ENCODE data around the gene ZSCAN22.
"Not testable (repeated sequence)": the region's sequence is repeated elsewhere in the genome, so short reads cannot be mapped to it uniquely, and the experiment has no call there.

Gene ZSCAN22

DNA sequence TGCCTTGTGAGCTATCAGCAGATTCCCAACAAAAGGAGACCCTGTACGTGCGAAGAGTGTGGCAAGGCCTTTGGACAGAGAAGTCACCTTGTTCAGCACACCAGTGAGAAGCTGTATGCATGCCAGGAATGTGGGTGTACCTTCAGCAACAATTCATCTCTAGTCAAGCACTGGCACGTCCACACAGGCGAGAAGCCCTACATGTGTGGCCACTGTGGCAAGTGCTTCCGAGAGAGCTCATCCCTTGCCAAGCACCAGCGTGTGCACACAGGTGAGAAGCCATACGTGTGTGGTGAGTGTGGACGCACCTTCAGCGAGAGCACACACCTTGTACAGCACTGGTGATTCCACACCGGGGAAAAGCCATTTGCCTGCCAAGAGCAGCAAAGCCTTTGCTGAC is 7.6 kb upstream of the ZSCAN22 start:
- DNase-seq: no peak

DNA sequence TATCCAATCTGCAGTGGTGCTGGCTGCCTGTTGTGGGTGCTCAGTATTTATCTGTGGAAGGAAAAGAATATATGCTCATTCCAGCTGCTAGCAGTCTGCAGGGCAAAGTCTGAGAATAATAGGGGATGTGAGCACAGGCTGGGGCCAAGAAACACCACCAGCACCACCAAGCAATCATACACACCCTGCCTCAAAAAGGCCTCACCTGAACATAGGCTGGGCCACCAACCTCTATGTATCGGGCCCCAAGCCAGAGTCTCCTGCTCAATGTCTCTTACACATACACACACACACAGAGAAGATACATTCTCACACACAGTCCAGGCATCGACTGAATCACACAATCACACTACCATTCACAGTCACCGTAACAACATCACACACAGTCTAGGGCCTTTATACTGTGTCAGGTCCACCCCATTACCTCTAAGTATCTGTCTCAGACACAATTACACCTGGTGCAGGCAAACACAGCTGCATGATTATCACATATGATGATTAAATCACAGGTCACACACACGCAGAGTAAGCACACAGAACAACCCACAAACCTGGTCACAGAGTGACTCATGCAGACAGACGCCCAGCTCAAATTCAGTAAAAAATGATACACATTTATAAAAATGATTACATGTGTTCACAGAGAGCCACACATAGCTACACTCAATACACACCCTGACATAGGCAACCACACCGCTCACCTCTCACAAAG is 1.3 kb upstream of the ZSCAN22 start:
- DNase-seq: no peak

GRCh38 chr19:58326501-58326913 is 287 bp upstream of the ZSCAN22 start:
- no peak for DNase-seq

DNA sequence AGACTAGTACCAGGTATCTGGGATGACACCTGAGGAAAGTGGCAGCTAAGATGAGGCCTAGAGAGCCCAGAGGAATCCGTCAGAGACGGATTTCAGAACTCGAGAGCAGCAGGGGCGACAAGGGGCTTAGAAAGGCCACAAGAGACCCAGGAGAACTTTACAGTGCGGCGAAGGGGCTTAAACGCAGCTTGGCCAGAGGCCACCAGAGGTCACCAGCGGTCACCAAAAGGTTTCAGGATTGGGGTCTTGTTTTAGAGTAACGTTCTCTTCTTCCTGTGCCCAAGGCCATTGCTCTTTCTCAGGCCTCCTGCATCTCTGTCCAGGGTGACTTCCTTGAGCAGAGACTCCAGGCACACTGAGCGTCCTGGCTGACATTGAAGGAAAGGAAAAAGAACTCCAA is 2.2 kb downstream of the ZSCAN22 start:
- no peak for DNase-seq

GRCh38 chr19:58330458-58330857 is 3.7 kb downstream of the ZSCAN22 start:
- DNase-seq: no peak

DNA sequence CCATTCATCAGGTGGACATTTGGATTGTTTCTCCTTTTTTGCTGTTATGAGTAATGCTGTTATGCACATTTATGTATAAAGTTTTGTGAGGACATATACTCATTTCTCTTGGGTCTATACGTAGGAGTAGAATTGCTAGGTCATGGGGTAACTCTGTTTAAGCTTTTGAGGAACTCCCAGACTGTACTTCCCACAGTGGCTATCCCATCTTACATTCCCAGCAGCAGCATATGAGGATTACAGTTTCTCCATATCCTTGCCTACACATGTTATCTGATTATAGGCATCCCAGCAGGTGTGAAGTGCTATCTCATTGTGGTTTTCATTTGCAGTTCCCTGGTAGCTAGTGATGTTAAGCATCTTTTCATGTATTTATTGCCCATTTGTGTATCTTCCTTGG is 5.9 kb downstream of the ZSCAN22 start:
- no peak for DNase-seq

GRCh38 chr19:58334691-58335249 is 8.0 kb downstream of the ZSCAN22 start:
- DNase-seq: no peak

DNA sequence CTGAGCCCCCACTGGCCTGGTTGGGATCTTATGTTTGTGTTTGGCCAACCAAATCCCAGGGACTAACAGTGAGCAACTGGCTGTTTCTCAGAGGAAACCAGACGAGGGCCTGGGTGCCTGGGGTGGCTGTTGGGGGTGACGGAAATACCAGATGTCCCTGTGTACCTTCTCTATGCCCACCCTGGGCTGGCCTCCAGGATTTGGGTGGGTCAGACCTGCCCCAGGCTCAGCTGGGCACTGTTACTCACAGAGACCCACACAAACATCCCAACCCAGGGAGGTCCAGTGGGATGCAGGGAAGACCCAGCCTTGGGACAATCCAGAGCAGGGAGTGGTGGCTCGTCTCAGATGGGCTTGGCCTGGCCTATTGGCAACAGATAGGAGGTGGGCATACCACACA is 8.8 kb downstream of the ZSCAN22 start:
- no peak for DNase-seq

DNA sequence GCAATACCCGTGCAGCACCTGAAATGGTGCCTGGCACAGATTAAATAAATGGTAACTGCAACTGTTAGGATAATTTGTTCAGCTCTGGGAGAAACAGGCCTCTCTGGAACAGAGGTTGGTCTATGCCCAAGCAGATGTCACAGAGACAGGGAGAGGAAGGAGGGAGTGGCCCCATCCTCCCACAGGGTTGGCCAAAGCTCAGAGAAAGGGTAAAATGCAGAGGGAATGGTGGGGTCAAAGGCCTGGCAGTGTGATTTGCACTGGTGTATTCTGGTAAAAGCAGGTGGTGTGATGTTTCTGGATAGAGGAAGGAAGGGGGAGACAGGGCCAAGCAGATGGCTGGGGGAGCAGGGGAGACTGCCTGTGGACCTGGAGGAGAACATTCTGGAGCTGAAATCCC is 9.4 kb downstream of the ZSCAN22 start:
- no peak for DNase-seq

GRCh38 chr19:58336820-58337219 is 10.0 kb downstream of the ZSCAN22 start:
- DNase-seq: no peak

GRCh38 chr19:58338336-58338735 is 11.5 kb downstream of the ZSCAN22 start:
- DNase-seq: no peak

GRCh38 chr19:58338825-58339558 is 12.2 kb downstream of the ZSCAN22 start:
- DNase-seq: peak in 1 of 2 experiments; percentile 22

DNA sequence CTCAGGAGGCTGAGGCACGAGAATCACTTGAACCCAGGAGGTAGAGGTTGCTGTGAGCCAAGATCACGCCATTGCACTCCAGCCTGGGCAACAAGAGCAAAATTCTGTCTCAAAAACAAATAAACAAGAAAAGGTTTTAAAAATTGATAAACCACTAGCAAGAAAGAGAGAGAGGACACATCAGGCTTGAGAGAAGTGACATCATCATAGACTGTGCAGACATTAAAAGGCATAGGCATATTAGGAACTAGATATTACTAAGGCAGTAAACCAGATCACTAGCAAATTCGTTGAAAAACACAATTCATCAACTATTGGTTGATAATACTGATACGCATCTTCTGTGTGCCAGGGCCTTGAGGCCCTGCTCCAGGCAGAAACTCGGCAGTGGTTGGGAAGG is 18.8 kb downstream of the ZSCAN22 start:
- no peak for DNase-seq

DNA sequence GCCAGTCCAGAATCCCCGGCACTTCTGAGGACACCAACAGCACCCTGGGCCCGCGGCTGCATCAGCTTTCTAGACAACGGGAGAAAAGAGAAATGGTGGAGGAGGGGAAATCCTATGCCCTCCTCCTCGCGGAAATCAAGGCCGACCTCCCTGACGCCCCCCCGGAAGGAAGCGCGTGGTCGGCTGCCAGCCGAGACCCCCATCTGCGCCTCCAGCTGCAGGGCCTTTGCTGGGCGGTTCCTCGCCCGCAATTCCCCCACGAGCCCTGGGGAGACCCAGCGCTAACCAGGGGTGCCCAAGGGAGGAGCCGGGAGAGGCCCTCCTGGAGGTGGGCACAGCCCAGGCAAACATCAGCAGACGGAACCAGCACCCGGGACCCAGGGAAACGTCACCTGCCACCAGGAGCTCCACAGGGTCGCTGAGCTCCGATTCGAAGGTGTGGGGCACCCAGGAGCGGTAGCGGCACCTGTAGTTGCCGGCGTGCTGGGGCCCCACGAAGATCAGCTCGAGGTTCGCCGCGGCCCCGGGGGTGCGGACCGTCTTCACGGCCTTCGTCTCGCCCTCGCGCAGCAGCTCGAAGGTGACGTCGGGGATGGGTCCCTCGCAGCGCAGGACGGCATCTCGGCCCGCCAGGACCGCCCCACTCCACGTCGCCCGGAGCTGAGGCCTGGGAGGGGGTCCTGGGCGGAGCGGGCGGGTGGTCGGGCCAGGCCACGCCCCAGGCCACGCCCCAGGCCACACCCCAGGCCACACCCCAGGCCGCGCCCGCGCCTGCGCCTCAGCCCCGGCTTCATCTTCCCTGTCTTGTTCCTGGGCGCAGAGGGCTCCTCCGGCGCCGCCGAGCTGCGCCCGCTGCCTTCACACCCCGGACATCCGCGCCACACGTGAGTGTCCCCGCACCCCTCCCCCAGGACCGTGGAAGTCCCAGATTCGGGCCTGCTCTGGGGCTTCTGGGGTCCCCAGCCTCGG is 20.5 kb downstream of the ZSCAN22 start:
- DNase-seq: peak in 1 of 2 experiments; percentile 54

DNA sequence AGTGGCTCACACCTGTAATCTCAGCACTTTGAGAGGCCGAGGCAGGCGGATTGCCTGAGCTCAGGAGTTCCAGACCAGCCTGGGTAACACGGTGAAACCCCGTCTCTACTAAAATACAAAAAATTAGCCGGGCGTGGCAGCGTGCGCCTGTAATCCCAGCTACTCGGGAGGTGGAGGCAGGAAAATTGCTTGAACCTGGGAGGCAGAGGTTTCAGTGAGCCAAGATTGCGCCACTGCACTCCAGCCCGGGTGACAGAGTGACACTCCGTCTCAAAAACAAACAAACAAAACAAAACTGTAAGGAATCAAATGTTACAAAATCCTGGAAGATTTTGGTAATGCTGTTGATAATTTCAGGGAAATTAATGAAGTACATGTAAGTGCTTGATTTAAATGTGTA is 21.3 kb downstream of the ZSCAN22 start:
- DNase-seq: not testable (repeated sequence)

DNA sequence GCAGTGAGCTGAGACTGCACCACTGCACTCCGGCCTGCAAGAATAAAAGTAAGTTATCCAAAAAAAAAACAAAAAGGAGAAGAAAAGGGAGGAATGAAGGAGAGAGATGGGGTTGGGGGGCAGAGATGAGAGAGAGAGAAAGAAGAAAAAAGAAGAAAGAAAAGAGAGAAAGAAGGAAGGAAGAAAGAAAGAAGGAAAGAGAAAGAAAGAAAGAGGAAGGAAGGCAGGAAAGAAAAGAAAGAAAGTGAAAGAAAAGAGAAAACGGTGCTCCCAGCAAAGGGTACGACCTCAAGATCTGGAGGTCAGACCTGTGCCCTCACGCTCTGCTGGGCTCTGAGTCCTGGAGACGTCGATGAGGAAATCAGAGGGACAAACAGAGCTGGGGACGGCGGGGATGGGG is 22.8 kb downstream of the ZSCAN22 start:
- no peak for DNase-seq

DNA sequence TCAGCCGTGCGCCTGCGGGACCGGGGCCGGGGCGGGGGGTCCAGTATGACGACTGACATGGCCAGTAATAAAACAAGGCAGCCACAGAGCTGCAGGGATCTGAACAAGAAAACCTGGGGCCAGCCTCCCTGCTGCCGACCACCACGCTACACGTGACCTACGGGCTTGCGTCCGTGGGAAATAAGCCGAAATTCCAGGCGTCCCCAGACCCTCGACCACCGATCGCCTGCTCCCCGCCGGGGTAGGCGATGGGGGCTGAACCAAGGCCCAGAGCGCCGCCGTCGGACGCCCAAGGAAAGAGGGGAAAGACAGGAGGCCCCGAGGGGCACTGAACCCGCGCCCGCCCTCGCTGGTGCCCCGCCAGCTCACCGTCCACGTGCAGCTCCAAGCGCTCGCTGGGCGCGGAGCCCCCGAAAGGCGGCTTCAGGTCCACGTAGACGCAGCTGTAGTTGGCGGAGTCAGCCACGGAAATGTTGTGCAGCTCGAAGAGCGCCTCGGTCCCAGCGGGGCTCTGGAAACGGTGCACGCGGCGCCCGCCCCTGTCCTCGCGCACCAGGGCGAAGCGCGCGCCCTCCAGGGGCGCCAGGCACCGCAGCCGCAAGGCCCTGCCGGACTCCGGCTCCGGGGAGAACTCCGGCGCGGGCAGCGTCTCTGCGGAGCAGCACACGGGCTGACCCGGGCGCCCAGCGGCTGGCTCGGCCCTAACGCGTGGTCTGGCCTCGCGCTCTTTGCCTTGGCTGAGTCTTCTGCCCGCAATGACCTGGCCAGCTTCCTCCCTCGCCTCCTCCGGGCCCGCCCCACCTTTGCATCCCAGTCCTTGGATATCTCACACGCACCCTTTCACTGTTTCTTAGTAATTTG is 23.4 kb downstream of the ZSCAN22 start:
- peak in 1 of 2 experiments; percentile 39 for DNase-seq

- no peak for DNase-seq
Observed at GRCh38 chr19:58350871-58351557, 24.2 kb downstream of the ZSCAN22 start.

- DNase-seq: no peak
Observed at GRCh38 chr19:58351558-58351878, 24.7 kb downstream of the ZSCAN22 start.

- no peak for DNase-seq
Observed at GRCh38 chr19:58351990-58352755, 25.4 kb downstream of the ZSCAN22 start.
